ELR (cell line): ENCODE data around the gene NMNAT3.

Source experiments
- DNase-seq: peaks from one replicate; pipeline ENCODE4 v3.0.0-alpha.2; 2015; ENCODE audit warnings: low read depth

NMNAT3 gene

DNA sequence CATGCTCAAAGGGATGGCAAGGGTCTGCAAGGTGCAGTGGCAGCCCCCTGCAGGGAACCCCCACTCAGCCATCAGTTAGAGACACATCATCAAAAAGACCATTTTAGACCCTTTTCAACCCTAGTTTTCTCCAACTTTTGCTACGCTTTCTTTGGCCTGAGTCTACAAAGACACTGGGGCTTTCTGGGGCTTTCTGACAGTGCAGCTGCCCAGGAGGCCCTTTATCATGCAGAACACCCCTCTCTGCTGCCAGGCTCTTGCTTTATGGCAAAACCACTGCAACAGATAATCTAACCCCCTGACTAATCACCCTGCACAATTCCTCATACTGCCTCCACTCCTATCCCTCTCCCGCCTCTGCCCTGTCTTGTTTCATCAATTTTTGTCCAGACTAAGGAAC is 2.4 kb downstream of the NMNAT3 start:
- no peak for DNase-seq

DNA sequence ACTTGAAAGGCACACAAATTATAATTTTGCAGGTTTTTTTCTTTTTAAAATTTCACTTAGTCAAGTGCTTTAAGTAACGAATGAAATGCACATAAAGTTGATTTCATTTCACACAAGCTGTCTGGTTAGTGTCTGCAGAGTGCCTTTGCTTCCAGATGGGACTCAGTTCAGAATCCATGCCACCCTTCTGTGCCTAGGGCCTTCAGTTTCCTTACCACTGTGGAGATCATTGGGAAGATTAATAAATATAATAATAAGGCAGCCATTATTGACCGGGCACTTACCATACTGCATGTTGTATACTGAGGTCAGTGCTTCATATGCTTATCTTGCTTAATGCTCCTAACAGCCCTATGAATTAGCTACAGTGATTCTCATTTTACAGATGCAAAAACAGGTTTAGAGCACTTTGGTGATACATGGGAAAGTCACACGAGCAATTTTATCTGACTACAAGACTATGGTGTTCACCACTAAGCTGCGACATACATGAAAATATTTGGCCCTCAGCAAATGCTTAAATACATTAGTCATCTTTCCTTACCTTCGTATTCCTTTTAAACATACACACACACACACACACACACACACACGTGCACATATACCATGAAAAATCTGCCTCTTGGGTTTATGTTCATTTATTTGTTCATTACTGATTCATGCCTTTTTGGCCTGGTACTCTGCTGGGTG is 3.1 kb downstream of the NMNAT3 start:
- no peak for DNase-seq

DNA sequence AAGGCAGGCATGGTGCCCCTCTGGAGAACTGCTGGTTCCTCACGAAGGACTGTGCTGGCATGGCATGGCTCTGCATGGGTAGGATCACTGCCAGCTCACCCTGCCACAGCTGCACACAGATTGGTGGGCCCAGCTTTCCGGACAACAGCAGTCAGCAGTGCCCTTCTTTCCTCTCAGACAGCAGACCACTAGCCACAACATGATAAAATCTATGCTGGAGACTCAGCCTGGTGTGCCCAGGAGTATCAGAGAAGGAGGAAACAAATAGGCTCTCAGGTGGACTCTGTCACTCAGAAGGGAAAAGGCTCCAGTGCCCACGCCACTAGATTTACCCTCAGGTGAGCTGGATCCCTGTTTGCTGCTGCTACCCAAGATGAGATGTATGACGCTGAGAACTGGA is 4.9 kb downstream of the NMNAT3 start:
- DNase-seq: no peak

DNA sequence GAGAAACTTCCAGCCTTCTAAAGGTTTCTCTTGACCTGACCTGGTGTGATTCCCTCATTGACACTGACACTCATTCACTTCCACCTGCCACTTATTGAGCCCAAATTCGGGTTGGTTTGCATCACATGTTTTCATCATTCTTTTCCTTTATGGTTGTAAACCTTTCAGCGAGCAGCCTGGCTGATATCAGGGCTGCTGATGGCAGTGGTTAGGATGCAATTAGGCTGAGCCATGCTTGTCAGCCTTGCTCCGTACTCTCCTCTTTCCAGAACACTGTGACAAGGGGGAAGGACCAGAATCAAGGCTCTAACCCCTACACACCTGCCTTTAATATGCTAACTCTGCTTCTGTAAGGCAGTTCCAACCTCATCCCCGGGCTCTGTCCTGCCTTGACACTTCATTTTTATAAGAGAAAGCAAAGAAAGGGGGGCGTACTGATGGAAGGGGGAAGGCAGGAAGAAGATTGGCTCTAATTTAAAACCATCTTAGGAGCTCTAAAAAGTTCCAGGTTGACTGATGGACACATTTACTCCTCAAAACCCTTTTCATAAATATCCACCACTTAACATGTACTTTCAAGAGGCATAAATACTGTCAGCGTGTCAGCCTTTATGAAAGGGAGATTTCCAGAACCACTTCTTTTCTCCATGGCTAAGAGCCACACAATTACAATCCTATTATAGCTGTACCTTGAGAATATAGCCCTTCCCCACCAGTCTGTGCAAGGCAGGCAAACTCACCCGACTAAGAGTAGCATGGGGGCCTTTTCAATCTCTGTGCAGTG is 5.7 kb downstream of the NMNAT3 start:
- no peak for DNase-seq

DNA sequence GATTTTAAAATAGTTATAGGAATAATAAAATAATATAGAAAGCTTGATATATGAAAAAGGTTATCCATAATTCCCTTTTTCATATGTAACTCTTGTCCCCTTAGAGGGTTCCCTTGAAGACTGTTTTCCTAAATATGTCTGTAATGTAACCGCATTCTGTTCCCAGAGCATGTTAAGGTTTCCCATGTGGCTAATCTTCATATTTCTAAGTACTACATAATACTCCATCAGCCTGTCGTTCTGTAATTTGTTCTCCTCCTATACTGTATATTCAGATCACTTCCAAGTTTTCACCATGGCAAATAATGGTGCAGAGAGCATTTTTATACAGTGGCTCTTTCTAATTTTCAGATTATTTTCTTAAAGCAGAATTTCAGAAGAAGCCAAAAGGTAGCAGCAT is 6.7 kb downstream of the NMNAT3 start:
- DNase-seq: no peak

DNA sequence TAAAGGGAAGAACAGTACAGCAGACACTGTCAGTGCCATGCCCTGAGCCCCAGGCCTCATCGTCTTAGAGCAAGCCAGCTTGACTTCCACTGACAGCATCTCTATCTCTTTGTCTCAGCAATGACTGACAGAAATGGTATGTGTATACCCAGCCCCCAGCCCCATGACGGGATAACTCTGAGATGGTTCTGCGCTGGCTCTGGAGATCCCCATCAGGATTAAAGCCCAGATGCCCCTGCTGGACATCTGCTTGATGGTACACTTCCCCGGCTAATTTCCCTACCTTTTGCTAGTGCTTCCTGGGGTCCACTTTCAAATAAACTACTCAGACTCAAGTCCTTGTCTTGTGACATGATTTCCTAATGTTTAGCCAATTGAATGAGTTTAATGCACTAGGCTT is 7.6 kb downstream of the NMNAT3 start:
- no peak for DNase-seq

DNA sequence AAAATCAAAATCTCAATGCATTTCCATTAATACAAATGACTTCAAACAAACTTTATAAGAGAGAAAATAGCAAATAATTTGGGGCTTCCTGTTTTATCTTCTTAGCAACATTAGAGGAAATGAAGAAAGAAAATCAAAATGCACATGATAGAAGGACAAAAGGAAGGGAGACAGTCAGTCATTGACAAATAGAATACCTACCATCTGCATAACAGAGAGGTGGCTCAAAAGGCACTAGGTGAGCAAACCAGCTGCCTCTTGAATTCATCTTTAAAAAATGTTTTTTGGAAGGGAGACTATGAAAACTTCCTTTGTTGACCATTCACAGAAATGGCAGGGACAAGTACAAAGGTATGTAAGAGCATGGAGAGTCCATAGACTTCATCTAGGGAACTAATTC is 9.4 kb downstream of the NMNAT3 start:
- no peak for DNase-seq

DNA sequence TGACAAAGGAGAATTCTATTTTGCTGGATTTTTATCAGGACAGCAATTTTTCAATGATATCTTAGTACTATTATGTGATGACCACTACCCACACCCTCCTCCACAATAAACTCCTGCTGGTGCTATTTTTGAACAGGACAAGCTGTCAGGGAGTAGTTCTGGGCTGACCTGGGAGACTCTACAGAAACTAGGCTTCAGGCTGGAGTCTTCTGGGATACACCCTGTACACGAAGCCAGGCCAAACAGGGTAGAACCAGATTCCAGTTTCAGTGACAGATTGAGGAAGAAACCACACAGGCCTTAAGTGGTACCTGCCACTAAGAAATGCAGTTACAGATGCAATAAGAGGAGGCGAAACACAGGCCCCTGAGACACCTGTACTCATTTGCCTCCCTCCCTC is 12.8 kb downstream of the NMNAT3 start:
- no peak for DNase-seq

DNA sequence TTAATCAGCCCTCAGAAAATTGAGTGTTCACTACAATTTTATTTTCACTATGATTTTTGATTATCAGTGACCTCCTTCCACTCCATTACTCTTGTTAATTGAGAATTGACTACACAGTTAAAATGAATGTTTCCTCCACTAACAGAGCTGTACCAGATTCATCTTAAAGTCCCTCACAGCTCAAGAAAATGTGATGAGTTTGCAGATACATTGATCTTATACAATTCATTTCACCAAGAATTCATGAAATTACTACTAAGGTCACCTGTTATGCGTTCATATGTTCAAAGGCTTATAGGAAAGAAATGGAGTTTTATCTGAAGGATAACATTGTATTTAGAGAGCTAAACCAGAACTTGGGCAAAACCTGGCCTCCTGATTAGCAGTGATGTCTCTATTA is 17.5 kb downstream of the NMNAT3 start:
- DNase-seq: no peak

DNA sequence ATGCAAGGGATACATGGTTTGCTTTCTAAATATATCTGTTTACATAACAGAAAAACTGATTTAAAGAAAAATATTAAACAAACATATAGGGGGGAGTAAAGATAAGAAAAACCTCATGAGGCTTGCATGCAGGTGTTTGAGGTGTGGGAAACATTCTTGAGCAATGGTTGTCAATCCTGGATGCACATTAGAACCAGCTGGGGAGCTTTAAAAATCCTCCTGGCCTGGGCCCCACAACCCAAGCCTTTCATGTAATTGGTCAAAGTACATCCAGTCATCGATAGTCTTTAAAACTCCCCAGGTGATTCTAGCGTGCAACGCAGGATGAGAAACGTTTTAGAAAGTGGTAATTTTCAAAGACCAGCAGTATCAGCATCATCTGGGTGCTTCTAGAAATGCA is 18.3 kb downstream of the NMNAT3 start:
- no peak for DNase-seq

DNA sequence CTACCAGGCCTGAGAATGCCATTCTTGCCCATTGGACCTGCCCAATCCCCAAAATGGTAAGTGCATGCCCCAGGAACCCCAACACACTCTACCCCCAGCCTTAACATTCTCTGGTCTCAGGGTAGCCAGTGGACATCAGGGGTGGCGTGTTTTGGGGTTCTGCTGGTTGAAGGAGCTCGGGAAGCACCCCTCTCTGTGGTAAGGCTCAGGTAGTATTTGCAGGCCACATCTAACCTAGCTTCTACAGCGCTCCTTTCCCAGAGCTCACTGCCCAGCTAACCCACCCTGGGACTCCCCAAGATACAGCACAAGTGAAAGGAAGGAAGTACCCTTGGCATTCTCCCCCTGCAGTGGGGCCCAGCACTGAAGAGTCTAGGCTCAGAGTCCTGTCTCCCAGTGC is 19.8 kb downstream of the NMNAT3 start:
- no peak for DNase-seq

DNA sequence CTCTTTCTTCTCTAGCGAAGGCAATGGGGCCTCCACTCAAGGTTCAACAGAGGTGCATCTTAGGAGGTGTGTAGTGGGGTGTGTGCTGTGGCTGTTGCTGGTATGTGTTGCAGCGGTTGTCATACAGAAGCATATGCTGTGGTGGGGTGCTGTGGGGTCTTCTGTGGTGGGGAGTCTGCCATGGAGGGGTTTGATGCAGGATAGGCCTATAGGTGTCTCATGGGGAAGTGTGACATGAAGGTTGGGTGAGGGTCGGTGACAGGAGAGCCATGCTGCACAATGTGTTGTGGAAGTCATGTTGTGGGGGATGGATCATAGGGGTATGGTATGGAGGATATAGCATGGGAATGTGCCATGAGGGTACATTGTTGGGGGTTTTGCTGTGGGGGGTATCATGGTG is 20.3 kb downstream of the NMNAT3 start:
- DNase-seq: no peak

DNA sequence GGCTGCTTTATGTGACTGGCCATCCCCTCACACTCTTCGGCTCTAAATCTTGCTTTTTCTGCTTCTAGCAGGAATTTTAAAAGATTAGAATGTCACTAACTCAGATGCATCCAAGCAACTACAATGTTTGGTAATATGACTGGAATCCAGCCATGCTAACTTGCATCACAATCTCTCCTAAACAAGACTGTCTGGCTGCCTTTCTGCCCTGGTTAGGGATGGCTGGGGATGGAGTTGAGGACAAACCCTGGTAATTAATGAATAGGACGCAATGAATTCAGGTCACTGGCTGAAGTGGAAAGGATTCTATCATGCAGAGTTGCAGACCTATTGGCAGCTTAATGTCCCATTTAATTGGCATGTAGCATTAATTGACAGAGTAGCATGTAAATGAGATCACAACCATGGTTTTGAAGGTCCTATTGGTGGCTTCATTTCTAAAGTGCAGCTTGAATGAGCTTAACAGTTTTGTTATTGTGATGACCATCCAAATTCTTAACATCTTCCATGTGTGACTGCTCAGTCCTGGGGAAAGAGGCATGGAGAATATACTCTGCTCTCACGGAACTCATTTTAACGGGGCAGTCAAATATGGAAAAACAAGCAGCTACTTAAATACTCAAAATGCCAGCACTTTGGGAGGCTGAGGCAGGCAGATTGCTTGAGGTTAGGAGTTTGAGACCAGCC is 21.7 kb downstream of the NMNAT3 start:
- DNase-seq: no peak

DNA sequence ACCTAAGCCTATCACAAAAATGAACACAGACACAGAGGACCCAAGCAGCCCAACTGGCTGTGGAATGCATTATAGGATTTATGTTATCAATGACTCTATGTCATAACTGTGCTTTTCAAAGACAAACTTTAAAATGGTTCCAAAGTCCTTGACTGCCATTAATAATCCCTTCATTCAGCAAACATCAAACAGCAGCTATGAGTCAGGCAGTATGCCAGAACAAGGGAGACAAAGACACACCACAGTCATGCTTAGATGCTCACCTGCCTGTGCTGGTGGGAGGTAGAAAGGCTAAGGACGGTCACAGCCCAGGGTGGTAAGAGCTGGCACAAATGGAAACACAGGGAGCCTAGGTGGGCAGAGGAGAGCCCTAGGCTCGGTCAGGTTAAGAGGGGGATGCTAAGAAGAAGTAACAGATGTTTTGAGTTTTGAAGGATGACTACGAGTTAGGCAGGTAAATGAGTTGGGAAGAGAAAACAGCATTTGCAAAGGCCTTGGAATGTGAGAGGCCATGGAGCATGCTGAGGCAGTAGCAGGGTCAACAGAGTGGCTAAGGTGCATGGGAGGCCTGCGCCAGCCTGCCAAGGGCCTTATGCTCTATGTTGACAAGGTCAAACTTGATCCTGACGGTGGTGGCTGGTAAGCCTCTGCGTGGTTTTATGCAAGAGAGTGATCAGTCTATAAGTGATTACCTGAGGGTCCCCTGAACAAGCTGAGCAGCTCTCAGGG is 23.0 kb downstream of the NMNAT3 start:
- no peak for DNase-seq

DNA sequence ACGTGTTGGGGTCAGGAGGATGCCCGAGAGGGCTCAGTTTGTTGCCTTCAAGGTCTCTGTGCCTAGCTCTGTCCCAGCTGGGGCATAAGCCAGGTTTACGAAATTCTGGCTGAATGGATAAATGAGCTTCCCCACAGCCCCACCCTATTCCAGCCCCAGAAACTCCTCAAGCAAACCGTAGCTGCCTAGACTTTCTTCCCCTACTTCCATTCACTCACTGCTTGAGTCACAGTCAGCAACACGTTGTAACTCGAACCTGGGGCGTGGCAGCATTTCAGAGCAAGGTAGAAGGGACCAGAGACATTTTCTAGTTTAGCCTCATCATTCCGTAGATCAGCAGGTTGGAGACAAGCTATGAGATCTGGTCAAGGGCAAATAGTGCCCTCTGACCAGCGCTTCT is 24.2 kb downstream of the NMNAT3 start:
- DNase-seq: no peak

DNA sequence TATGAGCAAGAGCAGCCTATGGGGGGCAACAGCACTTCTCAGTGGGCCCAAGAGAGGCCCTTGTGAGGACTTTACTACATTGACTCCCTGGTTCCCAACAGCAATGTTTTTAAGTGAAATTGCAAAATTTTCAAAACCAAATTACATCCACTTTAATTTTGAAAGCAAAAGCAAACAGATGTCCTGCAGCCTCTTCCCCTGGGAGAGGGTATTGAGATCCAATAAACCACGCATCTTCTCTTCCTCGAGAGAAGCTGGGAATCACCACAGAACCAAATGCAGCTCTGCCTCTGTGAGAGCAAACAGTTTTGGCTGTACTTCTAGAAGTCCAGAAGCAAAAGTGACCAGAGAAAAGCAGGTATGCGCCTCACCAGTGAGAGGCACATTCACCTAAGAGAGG is 25.2 kb downstream of the NMNAT3 start:
- DNase-seq: no peak

DNA sequence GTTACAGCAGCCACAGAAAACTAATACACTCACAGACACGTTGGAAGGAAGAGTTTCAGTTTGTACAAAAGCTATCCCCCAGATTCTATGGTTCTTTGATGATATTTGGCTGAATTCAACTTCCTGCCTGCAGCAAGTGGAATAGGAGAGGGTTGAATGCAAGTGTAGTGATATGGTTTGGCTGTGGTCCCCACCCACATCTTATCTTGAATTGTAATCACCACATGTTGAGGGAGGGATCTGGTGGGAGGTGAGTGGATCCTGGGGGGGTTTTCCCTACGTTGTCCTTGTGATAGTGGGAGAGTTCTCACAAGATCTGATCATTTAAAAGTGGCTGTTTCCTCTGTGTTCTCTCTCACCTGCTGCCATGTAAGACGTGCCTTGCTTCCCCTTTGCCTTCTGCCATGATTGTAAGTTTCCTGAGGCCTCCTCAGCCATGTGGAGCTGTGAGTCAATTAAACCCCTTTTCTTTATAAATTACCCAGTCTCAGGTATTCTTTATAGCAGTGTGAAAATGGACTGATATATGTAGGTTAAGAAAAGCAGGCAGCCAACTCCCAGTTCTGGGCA is 29.8 kb downstream of the NMNAT3 start:
- no peak for DNase-seq

DNA sequence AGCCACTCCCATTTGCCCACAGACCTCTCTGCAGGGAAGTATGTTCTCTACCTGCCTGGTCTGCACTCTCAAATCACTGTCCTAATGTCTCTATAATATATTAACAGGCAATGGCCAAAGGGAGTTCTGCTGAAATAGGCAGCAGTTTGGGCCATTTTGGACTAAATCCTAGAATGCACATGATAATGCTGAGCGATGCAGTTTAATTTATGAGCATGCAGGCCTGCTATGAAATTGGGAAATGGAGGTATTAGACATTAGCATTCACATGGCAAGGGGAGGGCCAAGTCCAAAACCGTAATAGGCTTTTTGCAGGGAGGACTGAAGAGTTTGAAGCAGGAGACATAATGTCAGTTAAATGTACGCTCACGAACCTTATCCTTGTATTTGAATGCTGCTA is 31.3 kb downstream of the NMNAT3 start:
- DNase-seq: no peak

DNA sequence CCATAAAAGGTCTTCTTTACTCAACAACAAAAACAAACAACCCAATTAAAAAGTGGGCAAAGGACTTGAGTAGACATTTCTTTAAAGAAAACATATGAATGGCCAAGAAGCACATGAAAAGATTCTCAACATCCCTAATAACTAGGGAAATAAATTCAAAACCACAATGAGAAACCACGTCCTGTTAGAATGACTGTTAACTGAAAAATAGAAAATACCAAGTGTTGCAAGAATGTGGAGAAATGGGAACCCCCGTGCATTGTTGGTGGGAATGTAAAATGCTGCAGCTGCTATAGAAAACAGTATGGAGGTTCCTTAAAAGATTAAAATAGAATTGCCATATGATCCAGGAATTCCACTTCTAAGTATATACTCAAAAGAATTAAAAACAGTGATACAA is 34.8 kb downstream of the NMNAT3 start:
- no peak for DNase-seq

DNA sequence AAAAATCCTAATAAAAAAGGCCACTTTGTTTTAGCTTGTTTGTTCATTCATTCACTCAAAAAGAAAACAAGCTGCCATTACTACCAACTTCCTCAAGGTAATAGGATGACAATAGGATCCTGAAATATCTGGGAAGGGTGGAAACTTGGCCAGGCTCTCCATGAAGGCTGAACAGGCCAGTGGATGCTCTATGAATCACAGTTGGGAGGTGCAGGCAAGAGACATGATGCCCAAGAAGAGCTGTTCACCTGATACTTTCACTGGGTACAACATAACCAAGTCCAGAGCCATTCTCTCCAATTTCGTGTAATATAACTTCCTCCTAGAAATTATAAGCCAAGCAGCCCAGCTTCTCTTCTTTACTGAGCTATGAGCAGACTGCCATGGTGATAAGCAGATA is 37.3 kb downstream of the NMNAT3 start:
- no peak for DNase-seq

DNA sequence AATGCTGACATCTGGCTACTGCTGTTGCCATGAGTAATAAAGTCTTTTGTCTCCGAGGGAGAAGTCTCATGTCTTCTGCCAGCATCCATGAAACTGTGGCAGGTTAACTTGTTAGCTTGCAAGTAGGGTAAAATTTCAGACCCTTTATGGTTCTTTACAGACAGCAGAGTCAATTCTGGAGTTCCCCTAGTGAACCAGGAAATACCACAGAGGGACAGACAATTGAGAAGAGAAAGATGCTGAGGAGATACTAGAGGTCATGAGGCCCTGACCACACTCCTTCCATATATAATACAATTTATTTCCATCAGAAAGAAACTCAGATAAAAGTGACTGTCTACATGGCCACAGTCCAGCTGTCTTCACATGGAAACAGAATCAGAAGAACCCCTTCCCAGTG is 38.1 kb downstream of the NMNAT3 start:
- no peak for DNase-seq

DNA sequence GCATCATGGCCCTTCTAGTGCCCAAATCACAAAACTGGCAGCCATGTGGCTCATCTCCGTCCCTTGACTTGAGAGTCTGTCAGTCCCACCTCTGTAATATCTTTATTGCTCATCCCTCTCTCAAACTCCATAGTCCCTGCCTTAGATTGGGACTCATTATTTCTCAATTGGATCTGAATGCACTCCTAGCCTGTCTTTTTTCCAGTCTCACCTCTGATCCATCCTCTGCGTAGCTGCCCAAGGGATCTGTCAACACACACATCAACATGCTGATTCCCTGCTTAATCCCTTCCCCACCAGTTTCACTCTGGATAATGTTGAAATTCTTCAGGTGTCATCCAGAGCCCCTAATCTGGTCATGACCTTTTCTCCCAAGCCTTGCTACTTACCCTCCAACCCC is 39.3 kb downstream of the NMNAT3 start:
- no peak for DNase-seq
